GM12878 (cell line): ENCODE data around the gene EFCC1. TPM values are rescaled to one million over a fixed set of nuclear protein-coding genes. Genes with fewer than 3 reads are reported as not detected.

ENCODE experiments used
- ATAC-seq: fragments of 200-7000 bp; cut with Tn5 transposase; 3 replicates; pipeline ENCODE4 v1.9.1; 2020; ENCODE audit warnings: mild to moderate bottlenecking, moderate library complexity
- BruUV-seq: library from RNA; stranded (reverse); fragments of 400-500 nt; replicated peaks from 2 replicates; lab custom pipeline; 2021; lab: Mats Ljungman, UMichigan
- CTCF ChIA-PET: fragments of 300-600 bp; sonication (Branson Sonifier 250); formaldehyde crosslinking; extraction: SDS; loops from one replicate; lab custom pipeline; 2021; ENCODE audit warnings: inconsistent platforms; lab: Yijun Ruan, JAX
- POLR2A ChIA-PET: fragments of 350-600 bp; formaldehyde crosslinking; extraction: SDS; loops from one replicate; lab custom pipeline; 2021; ENCODE audit warnings: inconsistent platforms; lab: Charles Lee
- RAD21 ChIA-PET: fragments of 300-600 bp; sonication (Branson Sonifier 250); formaldehyde crosslinking; loops from one replicate; lab custom pipeline; 2023; ENCODE audit warnings: antibody characterized with exemption; ENCODE audit not compliant: unreplicated experiment; lab: Charles Lee
- SMC1A ChIA-PET: fragments of 300-600 bp; sonication (Branson Sonifier 250); formaldehyde crosslinking; loops from one replicate; lab custom pipeline; 2023; ENCODE audit not compliant: unreplicated experiment, uncharacterized antibody; lab: Charles Lee
- DNase-seq: peaks from one replicate; pipeline ENCODE4 v3.0.0-alpha.2; 2011; ENCODE audit warnings: low read depth, low spot score
- FAIRE-seq: peaks from 3 replicates; lab custom pipeline; 2011; peaks lifted over from hg19 to GRCh38; lab: Jason Lieb, UNC
- H2AFZ ChIP-seq: 2 replicates; pipeline ENCODE4 v1.6.0; 2011; ENCODE audit warnings: low read depth, low read length, control low read depth; ENCODE audit not compliant: control insufficient read depth
- H3K27ac ChIP-seq: 2 replicates; pipeline ENCODE4 v1.5.1; 2011; ENCODE audit warnings: control low read depth; ENCODE audit not compliant: control insufficient read depth, insufficient read depth
- H3K27me3 ChIP-seq, 2 experiments: replicated peaks in 1 of 2; 2 replicates each; pipeline versions ENCODE4 v1.6.0 to v1.6.1; 2011; ENCODE audit warnings: low read length in 1 of 2; ENCODE audit not compliant: control insufficient read depth in 2 of 2, insufficient read depth in 2 of 2
- H3K36me3 ChIP-seq, 2 experiments: 2 replicates each; pipeline ENCODE4 v1.5.1; 2011; ENCODE audit warnings: low read length in 1 of 2; ENCODE audit not compliant: control insufficient read depth in 2 of 2, insufficient read depth in 2 of 2
- H3K4me1 ChIP-seq: 2 replicates; pipeline ENCODE4 v1.6.1; 2011; ENCODE audit warnings: mild to moderate bottlenecking, low read length, moderate library complexity, mixed read lengths; ENCODE audit not compliant: control insufficient read depth, insufficient read depth
- H3K4me2 ChIP-seq: 2 replicates; pipeline ENCODE4 v1.6.0; 2011; ENCODE audit warnings: control low read depth; ENCODE audit not compliant: control insufficient read depth, insufficient read depth
- H3K4me3 ChIP-seq: fragments of 200-600 bp; sonication (generic); 2 replicates; pipeline ENCODE4 v1.5.1; 2016
- H3K79me2 ChIP-seq: 2 replicates; pipeline ENCODE4 v1.6.0; 2011; ENCODE audit warnings: low read length; ENCODE audit not compliant: control insufficient read depth, insufficient read depth
- H3K9ac ChIP-seq: 2 replicates; pipeline ENCODE4 v1.8.0; 2011; ENCODE audit warnings: low read length, control low read depth, mixed read lengths; ENCODE audit not compliant: control insufficient read depth, insufficient read depth
- H3K9me3 ChIP-seq: replicated peaks from 3 replicates; pipeline ENCODE4 v1.5.1; 2011; ENCODE audit warnings: mild to moderate bottlenecking, low read length; ENCODE audit not compliant: control insufficient read depth, insufficient read depth
- H4K20me1 ChIP-seq: 2 replicates; pipeline ENCODE4 v1.6.0; 2011; ENCODE audit not compliant: control insufficient read depth, insufficient read depth
- ATF3 ChIP-seq: IDR thresholded peaks from 2 replicates; pipeline ENCODE4 v1.6.1; 2011; ENCODE audit warnings: low read depth, mild to moderate bottlenecking, low read length, moderate library complexity, borderline replicate concordance; ENCODE audit errors: extremely low read depth
- BMI1 ChIP-seq: fragments of 450-650 bp; IDR thresholded peaks from 2 replicates; pipeline ENCODE4 v1.6.1; 2016; ENCODE audit warnings: mild to moderate bottlenecking, moderate library complexity, borderline replicate concordance
- CBX5 ChIP-seq: sonication (generic); IDR thresholded peaks from 2 replicates; pipeline ENCODE4 v1.6.1; 2016; ENCODE audit warnings: low read depth, moderate library complexity, mild to moderate bottlenecking, inconsistent platforms
- CHD4 ChIP-seq: fragments of 200-600 bp; sonication (generic); IDR thresholded peaks from 2 replicates; pipeline ENCODE4 v1.6.1; 2016; ENCODE audit warnings: mild to moderate bottlenecking
- EED ChIP-seq: sonication (generic); IDR thresholded peaks from 2 replicates; pipeline ENCODE4 v1.6.1; 2016; ENCODE audit warnings: antibody characterized with exemption, low read depth
- ESRRA ChIP-seq: IDR thresholded peaks from 2 replicates; pipeline ENCODE4 v1.6.1; 2012; ENCODE audit warnings: mild to moderate bottlenecking, low read length, improper control_type of control experiment
- IRF4 ChIP-seq: IDR thresholded peaks from 2 replicates; pipeline ENCODE4 v1.6.1; 2011; ENCODE audit warnings: low read depth, low read length
- MAX ChIP-seq: IDR thresholded peaks from 2 replicates; pipeline ENCODE4 v1.6.1; 2012; ENCODE audit warnings: low read depth, low read length, improper control_type of control experiment
- MEF2B ChIP-seq: fragments of 450-650 bp; IDR thresholded peaks from 2 replicates; pipeline ENCODE4 v1.6.1; 2018; ENCODE audit warnings: mild to moderate bottlenecking, moderate library complexity; ENCODE audit not compliant: partially characterized antibody, poor library complexity, severe bottlenecking
- NFIC ChIP-seq: IDR thresholded peaks from 2 replicates; pipeline ENCODE4 v1.6.1; 2012; ENCODE audit warnings: low read depth, mild to moderate bottlenecking, inconsistent platforms, low read length, moderate library complexity
- RELA ChIP-seq: fragments of 450-650 bp; IDR thresholded peaks from 2 replicates; pipeline ENCODE4 v1.8.0; 2014; ENCODE audit warnings: borderline replicate concordance; ENCODE audit not compliant: partially characterized antibody
- SKIL ChIP-seq: fragments of 450-650 bp; IDR thresholded peaks from 2 replicates; pipeline ENCODE4 v1.6.1; 2017; ENCODE audit warnings: mild to moderate bottlenecking, low read depth, inconsistent platforms; ENCODE audit not compliant: poor library complexity, severe bottlenecking
- SMC3 ChIP-seq: IDR thresholded peaks from 2 replicates; pipeline ENCODE4 v1.6.1; 2011; ENCODE audit warnings: low read length, improper control_type of control experiment, borderline replicate concordance
- STAT3 ChIP-seq: IDR thresholded peaks from 2 replicates; pipeline ENCODE4 v1.6.1; 2011; ENCODE audit warnings: low read depth, low read length, improper control_type of control experiment
- TARDBP ChIP-seq: IDR thresholded peaks from 2 replicates; pipeline ENCODE4 v1.6.1; 2016; ENCODE audit warnings: borderline replicate concordance
- TCF3 ChIP-seq: IDR thresholded peaks from 2 replicates; pipeline ENCODE4 v1.6.1; 2012; ENCODE audit warnings: low read depth, mild to moderate bottlenecking, low read length, borderline replicate concordance; ENCODE audit not compliant: insufficient read depth
- ZBTB40 ChIP-seq: fragments of 450-650 bp; IDR thresholded peaks from 2 replicates; pipeline ENCODE4 v1.6.1; 2016; ENCODE audit warnings: mild to moderate bottlenecking, moderate library complexity, borderline replicate concordance
- ZNF207 ChIP-seq: fragments of 450-650 bp; IDR thresholded peaks from 2 replicates; pipeline ENCODE4 v1.6.1; 2014; ENCODE audit warnings: antibody characterized with exemption, mild to moderate bottlenecking, borderline replicate concordance
- WGBS: methylation state at CpG from one replicate; pipeline ENCODE4 v1.1.6; 2016; ENCODE audit warnings: low lambda C conversion rate; ENCODE audit not compliant: insufficient replicate concordance, insufficient coverage; ENCODE audit errors: missing lambda C conversion rate; 5-methylcytosine and 5-hydroxymethylcytosine counted together
- in situ Hi-C: fragments of 300-500 bp; cut with MboI; formaldehyde crosslinking; loops from 9 replicates; pipeline ENCODE4 v1.14.3; 2018; ENCODE audit warnings: mixed read lengths
- intact Hi-C: fragments of 100-400 bp; cut with micrococcal nuclease; formaldehyde crosslinking; loops from one replicate; pipeline ENCODE4 v1.14.2; 2022; ENCODE audit not compliant: unreplicated experiment
- polyA plus RNA-seq, 11 experiments: library from polyadenylated mRNA; depleted of rRNA in 4 of 11; unstranded in 6 of 11; stranded (reverse) in 5 of 11; fragments of >200 nt; fragmentation: Nextera tagmentation in 4 of 11; fragmentation: Illumina TruSeq in 1 of 11; extraction: Ambion mirVana in 4 of 11; extraction: Trizol in 1 of 11; gene quantifications; 1 replicate in 1 of 11; 2 replicates in 10 of 11; pipeline versions ENCODE4 v1.2.1 to v1.2.3, GENCODE V29; 2011 to 2016; ENCODE audit warnings: inconsistent platforms in 2 of 11, missing spikeins in 2 of 11, low read depth in 1 of 11
- total RNA-seq, 4 experiments: library from RNA; depleted of rRNA in 3 of 4; stranded (reverse); fragments of >200 nt in 3 of 4; fragmentation: Illumina TruSeq in 1 of 4; extraction: Trizol in 1 of 4; gene quantifications; 2 replicates each; pipeline versions ENCODE4 v1.2.1 to v1.2.3, GENCODE V29; 2013 to 2021

EFCC1 gene
- total and polyA plus RNA-seq, 10 of the 15 experiments (the other 5 are each of a cell fraction or from before 2014, with no cell fraction given) = not detected

GRCh38 chr3:129017484-129017899 lies 16.4 kb downstream of the EFCC1 start (continued):
- no peak for TF ChIP-seq ESRRA
- no peak for TF ChIP-seq CBX5
- no peak for TF ChIP-seq EED
- TF ChIP-seq MAX = no peak

- Histone ChIP-seq H3K9me3 (no peaks in the 10 kb centered on the region), H2AFZ (no peak overlapping the region), H4K20me1 (no peaks in the 10 kb centered on the region), H3K4me3 (no peak overlapping the region), H3K27me3 (peaks cover 0 to 4% of the 10 kb centered on the region in 2 experiments; a peak in 1 of 4 replicates), H3K4me2 (no peak overlapping the region), H3K9ac (no peak overlapping the region), H3K36me3 (no peaks in the 10 kb centered on the region), H3K4me1 (peaks cover 19% of the 10 kb centered on the region), H3K79me2 (no peaks in the 10 kb centered on the region), H3K27ac (no peak overlapping the region)
- 67% methylated on average over 2 of the region's 2 CpGs for WGBS
- DNase-seq (no peak), ATAC-seq (no peak), FAIRE-seq (no peak)
- ChIA-PET CTCF (interaction anchor here (4.0 kb wide), 1 partner anchor 48 kb away, joined by 32 read pairs; no protein-coding TSS in a partner anchor), POLR2A (no interaction called here), RAD21 (no interaction called here), SMC1A (interaction anchor here (2.8 kb wide), 1 partner anchor 48 kb away, joined by 22 read pairs; no protein-coding TSS in a partner anchor)
- no TSS peak for BruUV-seq
- in situ Hi-C loops (no loop called here), intact Hi-C loops (no loop called here)
- TF ChIP-seq ATF3 (no peak), NFIC (no peak), SKIL (no peak), MEF2B (no peak), TCF3 (no peak), STAT3 (no peak), ZBTB40 (no peak), RELA (no peak), BMI1 (no peak), SMC3 (no peak), TARDBP (no peak), CHD4 (no peak), IRF4 (no peak), ZNF207 (no peak)
These were observed 17.2 kb downstream of the EFCC1 start for GRCh38 chr3:129018271-129018670.
